NCI-H128 (cell line): Measurements from ENCODE around the gene WDR82.

Source experiments
- DNase-seq: peaks from one replicate; lab custom pipeline; 2025; ENCODE audit not compliant: unreplicated experiment; lab: John Stamatoyannopoulos, UW

Gene WDR82

DNA sequence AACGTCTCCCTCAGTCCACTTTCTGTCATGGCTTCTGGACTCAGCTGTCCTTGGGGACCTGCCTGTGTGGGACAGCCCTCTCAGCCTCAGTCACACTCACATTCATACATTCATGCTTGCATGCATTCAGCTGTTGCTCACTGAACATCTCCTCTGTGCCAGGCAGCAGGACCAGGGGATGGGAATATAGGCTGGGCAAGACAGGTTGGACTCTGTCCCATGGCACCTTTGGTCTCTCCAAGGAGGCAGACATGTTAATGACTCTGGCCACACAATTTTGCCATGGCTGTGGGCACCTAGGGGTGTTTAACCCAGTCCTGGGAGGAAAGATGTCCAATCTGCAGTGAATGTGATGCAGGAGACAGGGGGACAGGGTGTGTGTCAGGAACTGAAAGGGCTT lies 29.9 kb upstream of the WDR82 start:
- no peak for DNase-seq

DNA sequence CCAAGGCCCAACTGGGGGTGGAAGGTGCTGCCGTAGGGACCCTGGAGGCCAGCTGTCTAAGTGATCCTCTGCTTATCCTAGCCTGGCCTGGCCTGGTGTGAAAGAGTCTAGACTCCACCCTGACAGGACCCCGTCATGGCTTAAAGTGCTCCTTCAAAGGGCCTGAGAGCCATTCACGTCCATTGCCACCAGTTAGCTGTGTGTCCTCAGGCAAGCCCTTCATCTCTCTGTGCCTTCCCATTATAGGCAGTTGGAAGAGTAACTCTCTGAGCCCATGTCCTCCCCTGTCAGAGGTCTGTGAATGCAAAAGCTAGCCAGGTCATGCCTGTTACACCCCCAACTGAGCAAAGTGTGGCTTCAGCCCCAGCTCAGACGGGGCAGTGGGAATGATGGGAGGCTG lies 28.5 kb upstream of the WDR82 start:
- no peak for DNase-seq

DNA sequence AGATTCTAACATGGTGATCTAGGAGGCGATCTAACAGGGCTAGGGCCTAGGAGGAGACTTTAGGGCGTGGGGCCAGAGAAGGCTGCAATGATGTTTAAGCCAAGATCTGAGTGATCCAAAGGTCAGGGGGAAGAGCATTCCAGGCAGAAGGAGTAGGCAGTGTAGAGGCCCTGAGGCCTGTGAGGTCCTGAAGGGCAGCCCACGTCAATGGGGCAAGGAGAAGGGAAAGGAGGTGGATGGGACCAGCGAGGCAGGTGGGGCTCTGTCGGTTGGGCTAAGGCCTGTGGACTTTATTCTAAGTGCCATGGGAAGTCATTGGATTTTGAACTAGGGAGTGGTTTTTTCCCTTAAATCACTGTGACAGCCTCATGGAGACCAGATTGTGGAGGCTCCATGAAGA lies 27.5 kb upstream of the WDR82 start:
- DNase-seq, result no peak

DNA sequence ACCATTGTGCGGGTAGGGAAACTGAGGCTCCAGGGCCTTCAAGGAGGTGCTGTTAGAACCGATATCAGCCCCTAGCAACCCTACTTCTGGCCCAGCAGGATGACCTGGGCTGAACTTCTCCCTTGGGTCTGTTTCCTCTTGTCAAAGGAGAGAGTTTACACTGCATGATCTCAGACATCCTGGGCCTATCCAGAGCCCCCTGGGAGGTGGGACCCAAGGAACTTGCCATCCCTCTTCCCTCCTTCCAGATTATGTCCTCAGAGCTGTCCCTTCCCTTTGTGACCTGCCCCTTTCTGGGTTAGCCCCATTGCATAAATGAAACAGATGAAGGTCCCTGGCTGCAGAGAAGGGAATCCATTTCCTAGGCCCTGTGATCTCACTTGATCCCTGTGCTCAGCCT lies 25.4 kb upstream of the WDR82 start:
- no peak for DNase-seq

DNA sequence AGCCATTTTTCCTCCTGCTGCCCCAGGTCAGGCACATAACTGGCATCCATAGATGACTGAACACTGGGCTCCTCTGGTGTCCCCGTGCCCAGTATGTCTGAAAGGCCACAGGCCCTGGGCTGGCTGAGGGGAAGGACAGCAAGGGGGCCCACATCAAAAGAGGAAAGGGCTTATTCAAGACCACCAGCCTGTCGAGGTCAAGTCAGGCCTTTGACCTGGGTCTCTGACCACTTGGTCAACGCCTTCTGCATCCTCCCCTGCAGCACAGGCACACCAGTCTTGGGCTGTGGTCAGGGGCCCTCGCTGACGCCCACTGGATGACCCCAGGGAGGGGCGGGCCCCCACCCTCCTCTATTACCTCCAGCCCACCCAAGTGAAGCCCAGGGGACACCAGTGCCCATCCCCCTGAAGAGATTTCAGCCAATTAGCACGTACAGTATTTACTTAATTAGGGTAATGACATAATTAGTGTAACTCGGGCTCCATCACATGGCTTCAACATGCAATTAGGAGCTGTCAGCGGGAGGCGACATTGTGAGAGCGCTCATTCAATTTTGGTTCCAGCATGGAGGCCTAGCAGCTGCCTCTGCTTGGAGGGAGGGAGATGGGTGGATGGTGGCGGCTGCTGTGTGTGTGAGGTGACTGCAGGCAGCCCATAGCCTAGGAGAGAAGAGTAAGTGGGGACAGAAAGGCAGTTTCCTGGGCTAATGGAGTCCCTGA lies 24.1 kb upstream of the WDR82 start:
- DNase-seq, result no peak

DNA sequence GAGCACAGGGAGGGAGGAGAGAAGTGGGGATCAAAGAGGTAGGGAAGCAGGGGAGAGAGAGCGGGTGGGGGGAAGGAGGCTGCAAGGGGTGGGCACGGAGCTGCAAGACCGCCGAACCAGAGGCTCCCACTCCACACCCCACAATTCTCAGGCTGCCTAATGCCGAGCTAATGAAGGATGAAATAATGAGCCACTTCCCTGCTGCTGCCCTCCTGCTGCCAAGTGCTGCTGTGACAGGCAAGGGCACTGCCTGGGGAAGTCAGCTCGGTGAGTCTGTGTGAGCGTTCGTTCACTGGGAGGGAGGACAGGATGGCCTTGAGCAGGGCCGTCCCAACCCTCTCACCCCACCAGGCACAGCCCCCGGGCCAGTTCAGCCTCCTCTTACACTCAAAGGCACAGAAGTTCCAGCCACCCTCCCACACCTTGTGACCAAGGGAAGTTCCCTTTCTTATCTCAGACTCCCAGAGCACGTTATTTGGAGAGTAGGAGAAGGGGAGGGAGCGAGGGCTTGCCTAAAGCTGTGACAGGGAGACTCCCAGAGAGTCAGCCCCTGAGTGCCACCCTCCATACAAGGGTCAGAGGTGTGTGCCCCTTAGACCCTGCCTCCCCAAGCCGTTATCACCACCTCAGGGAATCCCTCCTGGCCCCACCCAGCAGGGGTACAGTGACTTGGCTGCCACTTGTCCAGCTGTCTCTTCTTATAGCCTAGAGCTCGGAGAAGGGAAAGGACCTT lies 21.6 kb upstream of the WDR82 start:
- no peak for DNase-seq

DNA sequence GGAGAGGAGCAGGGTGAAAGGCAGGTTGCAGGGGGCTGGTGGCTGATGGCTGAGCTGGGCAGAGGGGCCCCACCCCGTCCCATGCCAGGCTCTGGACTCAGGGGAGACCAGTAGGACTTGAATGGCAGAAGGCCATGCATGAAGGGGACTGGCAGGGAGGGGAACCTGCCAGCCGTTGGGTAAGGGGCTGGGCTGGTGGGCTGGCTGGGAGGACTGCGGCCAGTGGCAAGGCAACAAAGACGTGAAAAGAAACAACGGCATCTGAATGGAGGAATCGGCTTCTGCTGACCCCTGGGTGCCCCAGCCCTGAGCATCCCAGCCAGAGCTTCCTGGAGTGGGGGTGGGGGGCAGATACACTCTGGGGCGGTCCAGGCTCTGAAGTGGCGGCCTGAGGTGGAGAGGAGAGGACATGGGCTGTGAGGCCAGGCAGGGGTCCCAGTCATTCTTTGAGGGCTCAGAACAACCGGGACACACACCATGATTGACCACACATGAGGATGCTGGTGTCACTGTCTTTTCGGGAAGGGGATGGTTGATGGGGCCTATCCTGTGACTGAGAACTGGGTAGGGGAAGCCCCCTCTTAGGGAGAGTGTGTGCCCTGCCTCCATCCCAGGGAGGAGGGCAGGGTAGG lies 20.9 kb upstream of the WDR82 start:
- no peak for DNase-seq

DNA sequence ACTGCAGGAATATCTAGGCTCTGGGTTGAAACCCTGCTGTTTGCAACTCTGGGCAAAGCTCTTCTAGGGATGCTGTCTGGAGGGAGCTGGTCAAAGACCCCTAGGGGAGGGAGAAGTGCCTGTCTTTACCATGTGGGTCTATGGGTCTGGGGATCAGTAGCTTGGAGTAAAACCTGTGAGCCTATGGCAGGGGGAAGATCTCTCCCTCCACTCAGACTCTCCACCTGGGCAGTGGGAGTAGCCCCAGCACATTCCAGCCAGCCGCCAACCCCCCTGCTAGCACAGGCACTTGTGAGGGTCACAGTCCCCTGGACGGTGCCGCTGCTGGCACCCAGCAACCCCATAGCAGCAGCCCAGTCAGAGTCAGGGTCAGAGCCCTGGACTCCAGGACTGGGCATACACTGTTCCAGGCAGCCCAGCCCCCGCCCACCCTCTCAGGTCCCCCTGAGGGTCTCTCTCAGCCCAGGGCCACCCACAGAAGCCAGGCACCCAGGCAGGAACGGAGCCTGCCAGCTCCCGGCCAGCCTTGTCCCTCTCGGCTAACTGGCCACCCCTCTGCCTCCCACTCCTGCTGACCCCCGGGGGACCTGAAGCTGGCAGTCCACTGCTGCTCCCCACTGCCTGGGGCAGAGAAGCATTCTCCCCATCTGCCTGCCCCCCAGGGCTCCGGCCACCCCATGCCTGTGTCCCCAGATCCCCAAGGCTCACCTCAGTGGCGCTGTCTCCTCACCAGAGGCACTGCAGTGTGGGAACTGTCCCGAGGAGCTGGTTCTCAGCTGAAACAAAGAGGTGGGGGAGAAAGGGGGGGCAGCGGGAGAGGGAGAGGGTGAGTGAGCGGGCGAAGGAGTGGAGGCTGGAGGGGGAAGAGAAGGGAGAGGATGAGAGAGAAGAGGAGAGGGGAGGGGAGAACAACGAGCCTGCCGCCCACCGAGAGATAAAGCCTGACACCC lies 20.0 kb upstream of the WDR82 start:
- DNase-seq, result no peak

DNA sequence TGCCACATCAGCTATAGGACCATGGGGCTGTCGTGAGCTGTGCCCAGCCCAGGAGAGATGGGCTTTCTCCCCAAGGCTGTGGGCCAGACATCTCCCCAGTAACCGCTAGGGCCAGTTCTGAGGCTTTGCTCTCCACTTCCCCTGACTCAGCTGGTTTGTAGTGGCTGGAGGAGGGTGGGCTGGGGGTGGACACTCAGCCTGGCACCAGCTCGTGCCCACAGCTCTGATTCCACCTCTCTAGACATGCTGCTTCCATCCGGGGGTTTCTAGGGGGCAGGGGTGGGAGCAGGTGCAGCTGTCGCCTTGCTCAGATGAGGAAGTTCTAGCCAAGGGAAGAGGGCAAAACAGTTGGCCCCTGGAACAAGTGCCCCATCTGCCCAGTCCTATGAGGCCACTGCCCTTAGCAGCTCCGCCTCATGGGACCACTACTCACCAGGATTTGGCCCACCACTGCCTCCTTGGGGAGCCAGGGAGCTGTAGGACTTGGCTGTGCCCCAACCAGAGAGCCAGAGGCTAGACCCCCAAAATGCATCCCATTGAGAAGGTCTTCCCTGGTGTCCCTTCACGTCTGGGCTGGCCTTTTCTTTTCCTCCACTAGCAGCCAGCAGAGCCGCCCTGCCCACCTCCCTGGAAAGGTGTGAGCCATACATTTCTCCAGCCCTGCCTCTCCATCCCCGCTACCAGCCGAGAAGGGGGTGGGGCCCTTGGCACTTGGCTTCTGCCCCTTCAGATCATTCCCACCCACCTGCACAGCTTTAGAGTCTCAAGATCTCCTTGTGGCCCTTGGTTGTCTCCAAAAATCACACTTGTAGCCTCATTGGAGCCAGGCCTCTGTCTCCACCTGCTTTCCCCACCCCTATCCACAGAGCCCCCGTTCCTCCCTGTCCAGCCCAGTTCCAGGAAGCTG lies 19.0 kb upstream of the WDR82 start:
- DNase-seq, result no peak

DNA sequence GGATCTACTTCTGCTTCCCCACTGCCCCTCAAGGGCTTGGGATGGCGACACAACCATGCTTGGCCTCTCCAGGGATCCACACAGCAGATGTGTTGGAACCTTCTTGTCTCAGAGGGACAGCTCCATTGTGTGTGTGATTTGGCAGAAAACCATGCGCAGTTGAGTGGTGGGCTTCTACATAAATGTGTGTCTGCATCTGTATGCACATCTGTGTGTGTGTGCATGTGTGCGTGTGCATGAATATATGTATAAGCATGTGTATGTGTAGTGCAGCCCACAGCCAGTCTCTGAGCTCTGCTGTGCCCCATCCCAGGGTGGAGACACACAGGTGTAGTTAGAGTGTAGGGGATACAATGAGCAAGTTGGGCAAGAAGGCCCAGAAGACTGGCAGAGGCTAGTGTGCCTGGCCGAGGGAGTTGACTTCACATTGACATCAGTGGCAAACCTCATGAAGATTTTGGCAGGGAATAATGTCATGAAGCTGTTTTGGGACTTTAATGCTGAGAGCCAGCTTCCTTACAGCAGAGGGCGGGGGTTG lies 17.3 kb upstream of the WDR82 start:
- DNase-seq, result no peak

DNA sequence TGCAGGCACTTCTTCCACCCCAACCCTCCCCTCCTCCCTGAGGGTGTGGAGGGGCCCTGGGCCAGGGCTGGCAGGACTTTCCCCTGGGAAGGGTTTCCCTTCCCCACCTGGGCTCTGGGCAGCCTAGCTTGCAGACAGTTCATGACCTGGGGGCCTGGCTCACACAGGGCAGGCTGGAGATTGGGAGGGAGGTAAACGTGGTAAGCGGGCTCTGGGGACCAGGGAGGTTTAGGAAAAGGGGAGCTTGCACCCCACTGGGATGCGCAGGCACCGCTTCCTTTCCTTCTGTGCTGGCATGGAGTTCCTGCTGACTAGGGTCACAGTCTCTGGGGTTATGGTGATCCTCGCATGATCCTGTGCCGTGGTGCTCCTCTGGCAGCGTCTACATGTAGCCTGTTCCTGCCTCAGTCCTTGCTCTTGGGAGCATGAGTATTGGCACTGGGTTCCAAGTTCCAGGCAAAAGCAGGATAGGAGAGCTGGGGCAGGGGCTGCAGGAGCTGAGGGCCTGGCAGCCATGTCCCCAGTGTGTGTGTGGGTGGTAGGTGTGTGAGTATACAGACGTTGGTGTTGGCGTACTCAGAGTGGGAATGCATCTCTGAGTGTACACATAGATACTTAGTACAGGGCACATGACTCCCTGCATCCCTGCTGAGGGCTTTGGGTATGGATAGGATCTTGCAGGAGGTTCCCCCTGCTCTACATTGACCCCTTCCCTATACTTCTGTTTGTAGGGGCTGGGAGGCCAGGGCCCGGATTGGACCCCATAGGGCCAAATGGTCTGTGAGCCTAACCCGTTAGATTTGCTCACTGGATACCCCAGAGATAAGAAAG lies 16.1 kb upstream of the WDR82 start:
- no peak for DNase-seq

DNA sequence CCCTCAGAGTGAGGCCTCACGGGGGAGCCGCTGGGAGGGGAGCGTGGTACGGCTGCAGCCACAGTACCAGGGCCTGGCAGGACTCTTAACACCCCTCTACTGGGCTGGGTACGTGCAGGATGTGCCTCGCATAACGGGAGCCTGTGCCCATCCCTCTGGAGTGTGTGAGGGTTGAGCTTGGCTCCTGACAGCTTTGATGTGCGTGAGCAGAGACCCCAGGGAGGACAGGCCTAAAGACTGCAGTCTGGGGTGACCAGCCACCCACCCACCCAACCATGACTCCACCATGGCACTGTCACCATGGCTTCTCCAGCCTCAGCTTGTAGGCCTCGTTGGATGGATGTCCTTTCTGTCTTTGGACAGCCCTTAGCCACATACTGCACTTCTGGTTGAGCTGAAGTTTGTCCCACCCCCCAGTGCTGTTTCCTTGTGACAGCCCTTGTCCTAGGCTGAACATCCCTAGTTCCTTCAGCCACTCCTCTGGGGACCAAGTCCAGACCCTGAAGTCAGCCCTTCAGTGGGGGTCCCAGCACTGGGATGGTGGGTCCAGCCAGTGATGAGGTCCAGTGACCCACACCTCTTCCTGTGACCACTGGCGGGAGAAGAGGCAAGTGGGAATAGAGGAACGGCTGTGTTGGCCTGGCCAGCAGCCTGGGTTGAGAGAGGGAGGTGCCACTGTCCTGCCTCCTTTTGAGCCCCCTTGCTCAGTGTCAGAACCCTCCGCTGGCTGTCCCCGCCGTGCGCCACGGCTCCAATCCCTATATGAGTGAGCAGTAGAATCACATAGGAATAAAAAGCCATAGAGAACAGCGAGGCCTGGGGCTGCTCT lies 15.3 kb upstream of the WDR82 start:
- no peak for DNase-seq

DNA sequence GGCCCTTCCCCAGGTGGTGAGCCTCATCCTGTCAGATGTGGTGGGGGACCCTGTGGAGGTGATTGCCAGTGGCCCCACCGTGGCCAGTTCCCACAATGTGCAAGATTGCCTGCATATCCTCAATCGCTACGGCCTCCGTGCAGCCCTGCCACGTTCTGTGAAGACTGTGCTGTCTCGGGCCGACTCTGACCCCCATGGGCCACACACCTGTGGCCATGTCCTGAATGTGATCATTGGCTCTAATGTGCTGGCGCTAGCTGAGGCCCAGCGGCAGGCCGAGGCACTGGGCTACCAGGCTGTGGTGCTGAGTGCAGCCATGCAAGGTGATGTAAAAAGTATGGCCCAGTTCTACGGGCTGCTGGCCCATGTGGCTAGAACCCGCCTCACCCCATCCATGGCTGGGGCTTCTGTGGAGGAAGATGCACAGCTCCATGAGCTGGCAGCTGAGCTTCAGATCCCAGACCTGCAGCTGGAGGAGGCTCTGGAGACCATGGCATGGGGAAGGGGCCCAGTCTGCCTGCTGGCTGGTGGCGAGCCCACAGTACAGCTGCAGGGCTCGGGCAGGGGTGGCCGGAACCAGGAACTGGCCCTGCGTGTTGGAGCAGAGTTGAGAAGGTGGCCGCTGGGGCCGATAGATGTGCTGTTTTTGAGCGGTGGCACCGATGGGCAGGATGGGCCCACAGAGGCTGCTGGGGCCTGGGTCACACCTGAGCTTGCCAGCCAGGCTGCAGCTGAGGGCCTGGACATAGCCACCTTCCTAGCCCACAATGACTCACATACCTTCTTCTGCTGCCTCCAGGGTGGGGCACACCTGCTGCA lies 14.0 kb upstream of the WDR82 start:
- no peak for DNase-seq

DNA sequence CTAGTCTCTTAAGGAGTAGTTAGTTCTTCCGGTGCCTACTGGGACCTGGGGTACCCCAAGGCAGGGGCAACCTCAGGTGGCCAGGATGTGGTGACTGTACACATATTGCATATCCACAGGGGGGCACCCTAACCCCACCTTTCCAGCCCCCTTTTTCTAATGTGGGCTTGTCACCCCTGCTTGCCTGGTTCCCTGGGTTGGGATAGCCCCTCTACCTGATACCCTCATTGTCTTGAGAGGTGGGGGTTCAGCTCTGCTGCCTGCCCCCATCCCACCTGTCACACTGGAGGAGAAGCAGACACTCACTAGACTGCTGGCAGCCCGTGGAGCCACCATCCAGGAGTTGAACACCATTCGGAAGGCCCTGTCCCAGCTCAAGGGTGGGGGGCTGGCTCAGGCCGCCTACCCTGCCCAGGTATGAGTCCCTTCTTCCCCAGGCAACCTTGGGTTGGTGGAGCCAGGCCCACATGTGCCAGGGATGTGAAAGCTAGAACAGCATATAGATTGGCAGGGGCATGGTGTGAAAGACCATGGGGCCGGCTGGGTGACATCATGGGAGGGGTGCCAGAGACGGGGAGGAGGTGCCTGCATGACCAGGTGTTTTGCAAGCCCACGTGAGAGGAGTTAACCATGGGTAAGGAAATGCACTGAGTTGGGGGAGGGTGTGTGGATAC lies 13.2 kb upstream of the WDR82 start:
- DNase-seq, result no peak

DNA sequence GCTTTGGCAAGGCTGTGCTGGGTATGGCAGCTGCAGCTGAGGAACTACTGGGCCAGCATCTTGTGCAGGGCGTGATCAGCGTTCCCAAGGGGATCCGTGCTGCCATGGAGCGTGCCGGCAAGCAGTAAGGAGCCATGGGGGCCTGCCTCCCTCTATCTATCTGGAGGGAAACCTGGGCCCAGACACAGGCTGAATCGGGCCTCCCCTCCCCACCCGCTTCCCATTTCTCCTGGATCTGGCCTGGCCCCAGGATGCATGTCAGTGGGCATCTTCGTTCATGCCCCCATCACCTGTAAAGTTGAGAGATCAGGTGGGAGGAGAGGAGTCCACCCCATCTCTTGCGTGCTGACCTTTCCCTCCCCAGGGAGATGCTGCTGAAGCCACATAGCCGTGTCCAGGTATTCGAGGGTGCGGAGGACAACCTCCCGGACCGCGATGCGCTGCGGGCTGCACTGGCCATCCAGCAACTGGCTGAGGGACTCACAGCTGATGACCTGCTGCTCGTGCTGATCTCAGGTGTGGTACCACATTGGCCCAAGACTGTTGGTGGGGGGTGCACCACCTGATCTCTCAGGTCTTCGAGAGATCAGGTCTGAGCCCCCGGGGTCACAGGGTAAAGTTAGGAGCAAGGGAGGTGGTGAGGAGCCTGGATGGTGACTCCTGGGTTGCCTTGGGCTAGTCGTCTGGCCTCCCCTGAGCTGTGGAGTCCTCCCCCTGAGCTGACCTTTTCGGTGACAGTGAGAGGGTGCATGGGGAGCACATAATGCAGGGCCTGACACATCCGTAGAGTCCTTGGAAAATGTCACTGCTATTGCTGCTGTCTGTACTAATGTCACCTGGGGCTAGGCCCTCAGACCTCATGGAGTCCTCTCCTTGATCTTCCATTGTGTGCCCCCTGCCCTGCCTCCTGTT lies 12.4 kb upstream of the WDR82 start:
- DNase-seq, result no peak
